Activated CD4-positive, alpha-beta memory T cell treated with anti-CD3 and anti-CD28 coated beads, Interleukin-2, amount 10 ng/mL, durations not matched to agents 7 days and 5 days (primary cell): Measurements from ENCODE around the gene NUDT9. TPM values are rescaled to one million over a fixed set of nuclear protein-coding genes. Genes with fewer than 3 reads are reported as not detected.
"Not testable (repeated sequence)": the region's sequence is repeated elsewhere in the genome, so short reads cannot be mapped to it uniquely, and the experiment has no call there.

Experiments
- CTCF ChIA-PET: fragments of 350-600 bp; sonication (Branson Sonifier 250); formaldehyde crosslinking; loops from one replicate; lab custom pipeline; 2021; ENCODE audit warnings: antibody characterized with exemption, inconsistent platforms; lab: Charles Lee
- POLR2A ChIA-PET: fragments of 350-600 bp; sonication (Branson Sonifier 250); formaldehyde crosslinking; loops from one replicate; lab custom pipeline; 2021; ENCODE audit warnings: antibody characterized with exemption; lab: Charles Lee
- DNase-seq: peaks from one replicate; pipeline ENCODE4 v3.0.0-alpha.2; 2020
- H3K27ac Mint-ChIP-seq: one replicate; pipeline ENCODE4 v1.8.0; 2021; ENCODE audit warnings: mild to moderate bottlenecking, mixed read lengths
- H3K27me3 Mint-ChIP-seq: one replicate; pipeline ENCODE4 v1.8.0; 2021; ENCODE audit warnings: mixed read lengths
- H3K36me3 Mint-ChIP-seq: one replicate; pipeline ENCODE4 v1.8.0; 2021; ENCODE audit warnings: low read depth, mixed read lengths
- H3K4me1 Mint-ChIP-seq: one replicate; pipeline ENCODE4 v1.8.0; 2021; ENCODE audit warnings: mixed read lengths
- H3K4me3 Mint-ChIP-seq: one replicate; pipeline ENCODE4 v1.8.0; 2021; ENCODE audit warnings: mild to moderate bottlenecking, mixed read lengths
- H3K9me3 Mint-ChIP-seq: one replicate; pipeline ENCODE4 v1.8.0; 2021; ENCODE audit warnings: mixed read lengths
- total RNA-seq, 2 experiments: library from RNA; stranded (reverse); gene quantifications; one replicate each; pipeline ENCODE4 v1.2.3, GENCODE V29; 2021

Gene NUDT9
- total RNA-seq, 2 experiments from 2014 or later, result 7.4 to 8.4 TPM

GRCh38 chr4:87433342-87433741 is 11.0 kb downstream of the NUDT9 start:
- ChIA-PET CTCF (no interaction called here), POLR2A (no interaction called here)
- Mint-ChIP-seq H3K4me1 (no peaks in the 10 kb centered on the region), H3K27me3 (no peaks in the 10 kb centered on the region), H3K9me3 (no peaks in the 10 kb centered on the region), H3K4me3 (no peak overlapping the region), H3K36me3 (peaks cover 10% of the 10 kb centered on the region), H3K27ac (no peak overlapping the region)
- no peak for DNase-seq

- Mint-ChIP-seq H3K27ac (no peak overlapping the region), H3K27me3 (no peaks in the 10 kb centered on the region), H3K9me3 (no peaks in the 10 kb centered on the region), H3K4me1 (no peaks in the 10 kb centered on the region), H3K36me3 (peaks cover 18% of the 10 kb centered on the region), H3K4me3 (no peak overlapping the region)
- POLR2A ChIA-PET, result interaction anchor here (1.5 kb wide), 1 partner anchor 22 kb away, joined by 5 read pairs; no protein-coding TSS in a partner anchor
- no peak for DNase-seq
- CTCF ChIA-PET, result interaction anchor here (1.3 kb wide), 1 partner anchor 67 kb away, joined by 4 read pairs; no protein-coding TSS in a partner anchor
These were observed 20.5 kb downstream of the NUDT9 start for GRCh38 chr4:87442889-87443288.

DNA sequence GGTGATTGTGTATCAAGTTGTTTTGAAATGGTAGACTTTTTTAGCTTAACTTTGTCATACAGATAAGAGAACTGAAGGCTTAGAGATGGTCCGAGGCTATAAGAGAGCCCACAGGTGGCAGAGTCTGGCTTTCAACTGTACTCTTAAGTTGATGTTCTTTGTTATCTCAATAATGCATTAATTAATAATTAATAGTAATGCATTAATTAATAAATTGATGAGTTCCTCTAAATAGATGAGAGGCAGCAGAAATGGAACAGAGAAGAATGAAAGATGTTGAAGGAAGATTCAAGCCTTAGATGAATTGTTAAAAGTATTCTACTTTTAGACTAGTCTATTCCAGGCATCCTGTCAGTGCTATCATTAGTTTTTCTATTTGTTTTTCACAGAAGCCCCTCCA is 22.4 kb downstream of the NUDT9 start:
- H3K27me3 Mint-ChIP-seq, result no peaks in the 10 kb centered on the region
- H3K36me3 Mint-ChIP-seq, result peaks cover 12% of the 10 kb centered on the region
- POLR2A ChIA-PET, result no interaction called here
- H3K4me3 Mint-ChIP-seq, result no peak overlapping the region
- H3K4me1 Mint-ChIP-seq, result no peaks in the 10 kb centered on the region
- no peaks in the 10 kb centered on the region for H3K9me3 Mint-ChIP-seq
- DNase-seq, result no peak
- CTCF ChIA-PET, result interaction anchor here (0.6 kb wide), 1 partner anchor 184 kb away, joined by 3 read pairs; no protein-coding TSS in a partner anchor
- no peak overlapping the region for H3K27ac Mint-ChIP-seq

DNA sequence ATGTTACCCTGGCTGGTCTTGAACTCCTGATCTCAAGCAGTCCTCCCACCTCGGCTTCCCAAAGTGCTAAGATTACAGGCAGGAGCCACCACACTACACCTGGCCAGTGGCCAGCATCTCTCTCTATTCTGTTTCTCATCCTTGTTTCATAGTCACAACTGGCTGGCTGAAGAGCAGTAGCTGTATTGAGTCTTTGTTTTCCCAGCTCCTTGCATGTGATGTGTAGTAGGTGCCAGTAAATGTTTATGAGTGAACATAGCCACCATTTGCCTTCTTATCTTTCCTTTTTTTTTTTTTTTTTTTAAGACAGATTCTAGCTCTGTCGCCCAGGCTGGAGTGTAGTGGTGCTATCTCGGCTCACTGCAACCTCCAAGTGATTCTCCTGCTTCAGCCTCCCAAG is 23.6 kb downstream of the NUDT9 start:
- Mint-ChIP-seq H3K4me3 (no peak overlapping the region), H3K36me3 (peaks cover 15% of the 10 kb centered on the region), H3K27me3 (no peaks in the 10 kb centered on the region), H3K27ac (no peak overlapping the region), H3K9me3 (no peaks in the 10 kb centered on the region), H3K4me1 (no peaks in the 10 kb centered on the region)
- no peak for DNase-seq
- POLR2A ChIA-PET, result no interaction called here
- CTCF ChIA-PET, result no interaction called here

- H3K27ac Mint-ChIP-seq, DNase-seq, H3K4me1 Mint-ChIP-seq, H3K9me3 Mint-ChIP-seq, H3K4me3 Mint-ChIP-seq, POLR2A ChIA-PET, H3K27me3 Mint-ChIP-seq: not testable (repeated sequence)
- CTCF ChIA-PET, result interaction anchor here (1.0 kb wide), 1 partner anchor 71 kb away, joined by 5 read pairs; no protein-coding TSS in a partner anchor
- H3K36me3 Mint-ChIP-seq, result peaks cover 18% of the 10 kb centered on the region
These were observed 24.0 kb downstream of the NUDT9 start for GRCh38 chr4:87446375-87446774.

GRCh38 chr4:87451537-87451936 is 29.2 kb downstream of the NUDT9 start:
- Mint-ChIP-seq H3K27ac (no peak overlapping the region), H3K4me3 (no peak overlapping the region), H3K27me3 (no peaks in the 10 kb centered on the region), H3K4me1 (no peaks in the 10 kb centered on the region), H3K36me3 (peaks cover 11% of the 10 kb centered on the region), H3K9me3 (no peaks in the 10 kb centered on the region)
- ChIA-PET POLR2A (no interaction called here), CTCF (no interaction called here)
- no peak for DNase-seq

DNA sequence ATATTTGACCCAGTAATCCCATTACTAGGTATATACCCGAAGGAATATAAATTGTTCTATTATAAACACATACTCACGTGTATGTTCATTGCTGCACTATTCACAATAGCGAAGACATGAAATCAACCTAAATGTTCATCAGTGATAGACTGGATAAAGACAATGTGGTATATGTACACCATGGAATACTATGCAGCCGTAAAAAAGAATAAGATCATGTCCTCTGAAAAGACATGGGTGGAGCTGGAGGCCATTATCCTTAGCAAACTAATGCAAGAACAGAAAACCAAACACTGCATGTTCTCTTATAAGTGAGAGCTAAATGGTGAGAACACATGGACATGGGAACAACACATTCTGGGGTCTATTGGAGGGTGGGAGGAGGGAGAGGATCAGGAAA is 36.5 kb downstream of the NUDT9 start:
- ChIA-PET POLR2A (no interaction called here), CTCF (interaction anchor here (1.0 kb wide), 1 partner anchor 68 kb away, joined by 3 read pairs; the partner anchor contains the start of gene HSD17B11)

GRCh38 chr4:87461281-87461700 is 38.9 kb downstream of the NUDT9 start:
- H3K4me1 Mint-ChIP-seq, result no peaks in the 10 kb centered on the region
- H3K27me3 Mint-ChIP-seq, result no peaks in the 10 kb centered on the region
- no peaks in the 10 kb centered on the region for H3K9me3 Mint-ChIP-seq
- no peak for DNase-seq
- H3K36me3 Mint-ChIP-seq, result peaks cover 13% of the 10 kb centered on the region
- H3K4me3 Mint-ChIP-seq, result no peak overlapping the region
- CTCF ChIA-PET, result interaction anchor here (1.8 kb wide), 1 partner anchor 85 kb away, joined by 5 read pairs; no protein-coding TSS in a partner anchor
- POLR2A ChIA-PET, result no interaction called here
- no peak overlapping the region for H3K27ac Mint-ChIP-seq

More for the DNA sequence above, 36.5 kb downstream of the NUDT9 start:
- no peaks in the 10 kb centered on the region for H3K27me3 Mint-ChIP-seq
- no peaks in the 10 kb centered on the region for H3K9me3 Mint-ChIP-seq
- H3K4me1 Mint-ChIP-seq, result no peaks in the 10 kb centered on the region
- no peak for DNase-seq
- H3K36me3 Mint-ChIP-seq, result peaks cover 16% of the 10 kb centered on the region
- H3K27ac Mint-ChIP-seq, result no peak overlapping the region
- no peak overlapping the region for H3K4me3 Mint-ChIP-seq

GRCh38 chr4:87462102-87462501 is 39.7 kb downstream of the NUDT9 start:
- Mint-ChIP-seq H3K9me3 (no peaks in the 10 kb centered on the region), H3K27ac (no peak overlapping the region), H3K4me3 (no peak overlapping the region), H3K27me3 (no peaks in the 10 kb centered on the region), H3K4me1 (no peaks in the 10 kb centered on the region), H3K36me3 (peaks cover 13% of the 10 kb centered on the region)
- POLR2A ChIA-PET, result no interaction called here
- CTCF ChIA-PET, result interaction anchor here (1.8 kb wide), 1 partner anchor 86 kb away, joined by 5 read pairs; no protein-coding TSS in a partner anchor
- no peak for DNase-seq

DNA sequence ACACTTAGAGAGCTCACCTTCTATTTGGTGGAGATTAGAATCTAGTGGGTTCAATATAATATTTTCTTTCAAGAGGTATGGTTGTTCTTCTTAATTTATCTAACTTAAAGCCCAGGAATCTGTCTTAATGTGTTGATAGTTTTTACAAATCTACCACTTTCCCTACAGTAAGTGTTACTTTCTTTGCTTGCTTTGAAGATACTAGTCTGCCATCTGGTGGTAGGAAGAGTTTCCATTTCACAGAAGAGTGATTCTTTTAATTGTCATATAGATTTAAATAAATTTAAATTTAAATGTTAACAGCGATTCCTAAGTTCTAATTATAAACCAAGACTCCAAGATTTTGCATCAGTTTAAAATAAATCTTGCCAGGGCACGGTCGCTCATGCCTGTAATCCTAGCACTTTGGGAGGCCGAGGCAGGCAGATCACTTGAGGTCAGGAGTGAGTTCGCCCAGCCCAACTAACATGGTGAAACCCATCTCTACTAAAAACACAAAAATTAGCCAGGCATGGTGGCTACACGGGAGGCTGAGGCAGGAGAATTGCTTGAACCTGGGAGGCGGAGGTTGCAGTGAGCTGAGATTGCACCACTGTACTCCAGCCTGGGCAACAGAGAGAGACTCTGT is 43.5 kb downstream of the NUDT9 start:
- H3K4me1 Mint-ChIP-seq, result peaks cover 6% of the 10 kb centered on the region
- DNase-seq, result no peak
- no peaks in the 10 kb centered on the region for H3K36me3 Mint-ChIP-seq
- H3K9me3 Mint-ChIP-seq, result no peaks in the 10 kb centered on the region
- no peak overlapping the region for H3K27ac Mint-ChIP-seq
- no peak overlapping the region for H3K4me3 Mint-ChIP-seq
- ChIA-PET CTCF (interaction anchor here (0.8 to 6.0 kb wide), 10 partner anchors 44 to 316 kb away, joined by 3 to 83 read pairs (median 5); partner anchors contain the start of genes HSD17B11 and NUDT9), POLR2A (no interaction called here)
- no peaks in the 10 kb centered on the region for H3K27me3 Mint-ChIP-seq

GRCh38 chr4:87469390-87469789 is 47.0 kb downstream of the NUDT9 start:
- ChIA-PET POLR2A (no interaction called here), CTCF (interaction anchor here (0.7 to 1.3 kb wide), 2 partner anchors 88 to 754 kb away, joined by 3 read pairs; no protein-coding TSS in a partner anchor)
- H3K4me1 Mint-ChIP-seq, result peaks cover 6% of the 10 kb centered on the region
- H3K9me3 Mint-ChIP-seq, result no peaks in the 10 kb centered on the region
- no peak overlapping the region for H3K27ac Mint-ChIP-seq
- no peak overlapping the region for H3K4me3 Mint-ChIP-seq
- no peaks in the 10 kb centered on the region for H3K27me3 Mint-ChIP-seq
- no peaks in the 10 kb centered on the region for H3K36me3 Mint-ChIP-seq
- no peak for DNase-seq

DNA sequence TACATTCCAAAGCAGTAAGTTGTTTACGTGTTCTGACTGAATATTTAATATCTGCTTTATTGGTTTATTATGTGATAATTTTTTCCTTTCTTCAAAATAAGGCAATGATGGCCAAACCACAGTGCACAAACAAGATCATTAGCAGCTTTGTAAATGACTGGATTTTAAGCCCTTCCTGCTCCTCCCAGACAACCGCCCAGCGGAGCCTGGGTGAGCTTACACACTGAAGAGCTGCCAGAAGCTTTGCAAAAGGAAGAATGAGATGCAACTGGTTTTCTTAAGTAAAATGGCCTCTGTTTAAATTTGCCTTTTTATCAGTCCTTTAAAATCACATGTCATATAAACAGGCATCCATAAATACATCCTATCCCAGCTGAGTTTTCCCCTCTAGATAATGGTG is 54.6 kb downstream of the NUDT9 start:
- no peak for DNase-seq
- Mint-ChIP-seq H3K9me3 (no peaks in the 10 kb centered on the region), H3K27me3 (no peaks in the 10 kb centered on the region), H3K36me3 (no peaks in the 10 kb centered on the region), H3K27ac (no peak overlapping the region), H3K4me1 (no peaks in the 10 kb centered on the region), H3K4me3 (no peak overlapping the region)
- POLR2A ChIA-PET, result no interaction called here
- CTCF ChIA-PET, result no interaction called here

DNA sequence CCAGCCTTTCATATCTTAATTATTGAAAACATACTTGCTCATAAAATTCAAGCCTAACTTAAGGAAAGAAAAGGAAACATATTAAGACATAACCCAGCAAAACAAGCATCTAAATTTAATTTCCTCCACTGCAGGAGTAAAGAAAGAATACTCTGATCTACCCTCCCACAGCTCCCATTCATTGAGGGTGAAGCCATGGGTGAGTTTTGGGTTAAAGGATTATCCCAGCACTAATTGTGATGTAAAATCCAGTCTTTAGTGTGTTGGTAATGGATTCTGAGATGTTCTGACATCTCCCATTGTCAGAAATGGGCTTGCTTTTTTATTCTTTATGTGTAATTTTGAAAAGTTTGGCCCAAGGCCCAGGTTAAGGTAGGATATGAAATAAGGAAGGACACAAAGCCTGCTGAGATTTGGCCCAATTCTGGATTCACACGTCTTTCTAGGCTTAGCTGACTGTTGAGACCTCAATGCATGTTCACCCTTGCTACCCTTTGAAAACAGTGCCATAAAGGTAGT is 56.4 kb downstream of the NUDT9 start:
- Mint-ChIP-seq H3K36me3 (no peaks in the 10 kb centered on the region), H3K4me3 (no peak overlapping the region), H3K27ac (no peak overlapping the region), H3K4me1 (no peaks in the 10 kb centered on the region), H3K9me3 (peaks cover 1% of the 10 kb centered on the region), H3K27me3 (no peaks in the 10 kb centered on the region)
- CTCF ChIA-PET, result no interaction called here
- POLR2A ChIA-PET, result no interaction called here
- no peak for DNase-seq
